Thoracic aorta endothelial cell (primary cell): ENCODE results near the gene DUOXA1. TPM values are rescaled to one million over a fixed set of nuclear protein-coding genes. Genes with fewer than 3 reads are reported as not detected.

ENCODE experiments used
- total RNA-seq: library from RNA; depleted of rRNA; stranded (reverse); fragments of >200 nt; gene quantifications from 2 replicates; pipeline ENCODE4 v1.2.3, GENCODE V29; 2012

Gene DUOXA1
- total RNA-seq: not detected in 2 replicates

DNA sequence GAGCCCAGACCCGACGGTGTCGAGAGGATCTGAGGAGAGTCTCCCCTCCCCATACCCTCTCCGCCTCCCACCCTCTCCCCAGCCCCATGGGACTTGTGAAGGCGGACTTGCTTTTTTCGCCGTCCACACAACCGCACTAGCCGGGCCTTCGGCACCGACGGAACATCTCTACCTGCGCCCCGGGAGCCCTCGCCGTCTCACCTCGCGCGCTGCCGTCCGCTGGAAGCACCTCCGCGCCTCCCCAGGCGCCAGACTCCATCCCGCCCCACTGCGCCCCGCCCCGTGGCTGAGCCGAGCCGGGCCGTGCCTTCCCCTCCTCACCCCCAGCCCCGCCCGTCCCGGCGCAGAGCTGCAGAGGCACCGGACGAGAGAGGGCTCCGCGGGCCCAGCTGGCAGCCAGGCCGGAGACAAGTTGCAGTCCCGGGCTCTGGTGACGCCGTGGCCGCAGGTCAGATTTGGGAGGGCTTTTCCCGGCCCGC lies at the start of gene DUOXA1, which contains the start of gene DUOX1:
DUOXA1 (minus strand) TSS at position 229 of the 479 bp plus-strand sequence. CDS start 6,865 bp downstream, outside the sequence.
DUOX1 (plus strand) TSS at position 344 of the 479 bp plus-strand sequence. CDS start 1,973 bp downstream, outside the sequence.

GRCh38 chr15:45114076-45114750 lies 15.5 kb downstream of the DUOXA1 start, which contains the start of the genes DUOX2 and DUOXA2:
Gene DUOX2 (minus strand): TSS chr15:45114172. CDS start chr15:45113411, 761 bp downstream.
Gene DUOXA2 (plus strand): TSS chr15:45114326. CDS start chr15:45114606, 280 bp downstream.

Other genes with a start within 250 kb of the DUOXA1 start
- not detected in 2 replicates for gene TERB2, start 173.2 kb downstream of the DUOXA1 start, total RNA-seq
- 43.4 and 57.4 TPM in 2 replicates for gene SORD, start 106.7 kb downstream of the DUOXA1 start, total RNA-seq
- gene DUOX2, start 15.7 kb downstream of the DUOXA1 start, total RNA-seq: not detected in 2 replicates
- not detected in 2 replicates for gene DUOXA2, start 15.6 kb downstream of the DUOXA1 start, total RNA-seq
- gene DUOX1, start 115 bp upstream of the DUOXA1 start, total RNA-seq: under 0.01 TPM in 1 of 2 replicates, not detected in the other
- gene SHF, start 58.1 kb upstream of the DUOXA1 start, total RNA-seq: 2.1 and 2.6 TPM in 2 replicates
- gene SLC28A2, start 122.4 kb upstream of the DUOXA1 start, total RNA-seq: not detected in 2 replicates
- 0.66 and 1.3 TPM in 2 replicates for gene GATM, start 248.7 kb upstream of the DUOXA1 start, total RNA-seq